Neutrophil (primary cell): ENCODE data around the gene XPR1.
"Not testable (repeated sequence)": the region's sequence is repeated elsewhere in the genome, so short reads cannot be mapped to it uniquely, and the experiment has no call there.

Source experiments
- H3K27ac ChIP-seq: fragments of 200-600 bp; sonication (generic); 2 replicates; pipeline ENCODE4 v1.5.1; 2016; ENCODE audit warnings: mild to moderate bottlenecking, moderate library complexity
- H3K27me3 ChIP-seq: fragments of 200-600 bp; sonication (generic); 2 replicates; pipeline ENCODE4 v1.6.0; 2016; ENCODE audit warnings: mild to moderate bottlenecking
- H3K36me3 ChIP-seq: fragments of 200-600 bp; sonication (generic); 2 replicates; pipeline ENCODE4 v1.5.1; 2017
- H3K4me1 ChIP-seq, 2 experiments: fragments of 200-600 bp in 1 of 2; sonication (generic) in 1 of 2; 1 replicate in 1 of 2; 2 replicates in 1 of 2; pipeline versions ENCODE4 v1.5.1 to v1.6.1; 2013 to 2016; ENCODE audit warnings: low read depth in 1 of 2, low read length in 1 of 2, mild to moderate bottlenecking in 1 of 2, moderate library complexity in 1 of 2; ENCODE audit not compliant: control insufficient read depth in 1 of 2, insufficient read depth in 1 of 2
- H3K4me3 ChIP-seq, 2 experiments: fragments of 200-600 bp in 1 of 2; sonication (generic) in 1 of 2; 1 replicate in 1 of 2; 2 replicates in 1 of 2; pipeline ENCODE4 v1.5.1; 2013 to 2016; ENCODE audit warnings: low read depth in 1 of 2, low read length in 1 of 2, mild to moderate bottlenecking in 1 of 2, moderate library complexity in 1 of 2
- H3K9me3 ChIP-seq: fragments of 200-600 bp; sonication (generic); 2 replicates; pipeline ENCODE4 v1.5.1; 2016
- TF ChIP-seq, protein P1 (sequence below): fragments of 200-600 bp; sonication (generic); IDR thresholded peaks from 2 replicates; pipeline ENCODE4 v1.5.1; 2016; ENCODE audit warnings: antibody characterized with exemption

The XPR1 gene

DNA sequence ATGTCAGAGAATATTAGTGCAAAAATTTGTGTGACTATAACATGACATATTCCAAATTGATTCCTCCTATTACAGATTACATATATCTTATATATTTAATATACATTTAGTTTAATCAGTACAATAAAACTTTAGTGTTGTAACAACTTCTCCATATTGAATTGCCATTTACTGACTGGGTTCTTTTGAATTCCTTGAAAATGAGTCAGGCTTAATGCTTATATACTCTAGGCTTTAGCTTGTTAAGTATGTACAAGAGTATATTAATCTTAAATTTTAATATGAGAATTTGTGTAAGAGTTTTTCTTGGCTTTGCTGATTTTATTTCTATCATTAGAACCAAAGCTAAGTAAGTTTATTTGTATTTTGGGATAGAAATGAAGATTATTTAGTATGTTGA, 40.3 kb downstream of the XPR1 start:
- H3K4me3 ChIP-seq, result no peak overlapping the region
- TF ChIP-seq, protein P1, sequence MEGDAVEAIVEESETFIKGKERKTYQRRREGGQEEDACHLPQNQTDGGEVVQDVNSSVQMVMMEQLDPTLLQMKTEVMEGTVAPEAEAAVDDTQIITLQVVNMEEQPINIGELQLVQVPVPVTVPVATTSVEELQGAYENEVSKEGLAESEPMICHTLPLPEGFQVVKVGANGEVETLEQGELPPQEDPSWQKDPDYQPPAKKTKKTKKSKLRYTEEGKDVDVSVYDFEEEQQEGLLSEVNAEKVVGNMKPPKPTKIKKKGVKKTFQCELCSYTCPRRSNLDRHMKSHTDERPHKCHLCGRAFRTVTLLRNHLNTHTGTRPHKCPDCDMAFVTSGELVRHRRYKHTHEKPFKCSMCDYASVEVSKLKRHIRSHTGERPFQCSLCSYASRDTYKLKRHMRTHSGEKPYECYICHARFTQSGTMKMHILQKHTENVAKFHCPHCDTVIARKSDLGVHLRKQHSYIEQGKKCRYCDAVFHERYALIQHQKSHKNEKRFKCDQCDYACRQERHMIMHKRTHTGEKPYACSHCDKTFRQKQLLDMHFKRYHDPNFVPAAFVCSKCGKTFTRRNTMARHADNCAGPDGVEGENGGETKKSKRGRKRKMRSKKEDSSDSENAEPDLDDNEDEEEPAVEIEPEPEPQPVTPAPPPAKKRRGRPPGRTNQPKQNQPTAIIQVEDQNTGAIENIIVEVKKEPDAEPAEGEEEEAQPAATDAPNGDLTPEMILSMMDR, result no peak
- no peaks in the 10 kb centered on the region for H3K36me3 ChIP-seq
- H3K27me3 ChIP-seq, result no peaks in the 10 kb centered on the region
- no peak overlapping the region for H3K27ac ChIP-seq
- H3K4me1 ChIP-seq, result no peaks in the 10 kb centered on the region
- peaks cover 6% of the 10 kb centered on the region for H3K9me3 ChIP-seq

DNA sequence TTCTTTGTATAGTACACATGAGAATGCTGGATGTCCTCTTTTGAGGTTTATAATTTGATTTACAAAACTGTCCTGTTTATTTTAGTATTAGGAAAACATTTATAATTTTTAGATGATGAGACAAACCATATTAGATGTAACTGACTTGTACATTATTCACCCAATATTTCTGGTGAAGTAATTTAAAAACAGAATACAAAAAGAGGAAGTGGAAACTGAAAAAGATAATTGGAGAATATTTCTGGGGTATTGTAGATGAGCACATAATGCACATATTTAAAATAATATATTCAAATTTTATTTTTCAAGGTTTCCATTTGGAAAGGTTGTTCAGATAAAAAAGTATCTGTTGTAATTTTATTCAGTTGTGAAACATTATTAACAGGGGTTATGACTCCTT, 40.7 kb downstream of the XPR1 start:
- no peaks in the 10 kb centered on the region for H3K4me1 ChIP-seq
- no peak overlapping the region for H3K27ac ChIP-seq
- H3K9me3 ChIP-seq, result peaks cover 6% of the 10 kb centered on the region
- no peaks in the 10 kb centered on the region for H3K27me3 ChIP-seq
- TF ChIP-seq, protein P1, result no peak
- no peak overlapping the region for H3K4me3 ChIP-seq
- H3K36me3 ChIP-seq, result no peaks in the 10 kb centered on the region

DNA sequence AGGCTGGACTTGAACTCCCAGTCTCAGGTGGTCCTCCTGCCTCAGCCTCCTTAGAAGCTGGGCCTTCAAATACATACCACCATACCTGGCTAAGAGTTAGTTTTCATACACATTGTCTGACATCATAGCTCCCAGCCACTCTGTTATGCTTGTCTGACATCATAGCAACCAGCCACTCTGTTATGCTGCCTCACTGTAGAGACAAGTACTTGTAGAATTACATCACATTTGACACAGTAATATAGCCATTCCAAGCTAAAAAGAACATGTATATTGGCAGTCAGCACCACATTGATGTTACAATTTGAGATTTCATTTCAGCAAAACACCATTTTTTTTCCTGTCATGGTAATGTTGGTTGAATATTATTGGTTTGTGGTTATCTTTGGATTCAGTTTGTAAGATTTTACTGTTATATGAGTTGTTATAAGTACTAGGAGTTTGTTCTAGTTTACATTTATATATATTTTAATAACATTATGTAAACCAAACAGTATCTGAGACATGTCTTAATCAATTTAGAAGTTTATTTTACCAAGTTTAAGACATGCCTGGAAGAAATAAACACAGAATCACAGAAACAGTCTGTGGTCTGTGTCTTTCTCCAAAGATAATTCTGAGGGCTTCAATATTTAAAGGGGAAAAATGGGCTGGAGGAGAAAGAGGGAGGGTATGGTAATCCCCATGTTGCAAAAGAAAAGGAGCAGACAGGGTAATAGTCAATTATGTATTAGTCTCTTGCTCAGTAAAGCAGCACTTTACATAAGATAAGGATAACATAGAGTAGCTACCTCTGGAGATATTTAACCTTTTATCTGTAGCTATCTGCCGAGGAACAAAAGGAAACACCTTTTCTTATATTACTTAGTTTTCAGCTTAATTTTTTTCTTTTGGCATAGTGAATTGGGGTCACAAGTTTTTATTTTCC, 43.0 kb downstream of the XPR1 start:
- H3K36me3 ChIP-seq, result no peaks in the 10 kb centered on the region
- no peak overlapping the region for H3K27ac ChIP-seq
- TF ChIP-seq, protein P1, result no peak
- peaks cover 6% of the 10 kb centered on the region for H3K9me3 ChIP-seq
- no peaks in the 10 kb centered on the region for H3K27me3 ChIP-seq
- no peaks in the 10 kb centered on the region for H3K4me1 ChIP-seq
- no peak overlapping the region for H3K4me3 ChIP-seq

DNA sequence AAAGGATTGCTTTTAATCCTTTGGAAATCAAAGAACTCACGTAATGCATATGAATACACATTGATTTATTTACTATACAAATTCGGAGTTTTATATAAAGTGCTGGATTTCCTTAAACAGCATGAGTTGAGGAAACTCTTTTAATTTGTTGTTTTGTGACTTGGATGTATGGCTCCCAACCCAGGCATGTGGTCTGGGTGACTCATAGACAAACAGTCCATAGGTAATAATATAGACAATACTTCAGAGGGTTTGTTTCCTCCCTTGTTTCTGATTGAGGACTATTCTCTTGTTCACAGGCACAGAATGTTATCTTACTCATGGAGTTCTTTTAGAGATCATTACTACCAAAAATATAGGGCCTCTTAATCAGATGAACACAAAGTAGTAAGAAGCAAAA, 43.8 kb downstream of the XPR1 start:
- no peaks in the 10 kb centered on the region for H3K36me3 ChIP-seq
- peaks cover 3% of the 10 kb centered on the region for H3K9me3 ChIP-seq
- TF ChIP-seq, protein P1, result no peak
- no peaks in the 10 kb centered on the region for H3K27me3 ChIP-seq
- no peak overlapping the region for H3K27ac ChIP-seq
- no peak overlapping the region for H3K4me3 ChIP-seq
- no peaks in the 10 kb centered on the region for H3K4me1 ChIP-seq

DNA sequence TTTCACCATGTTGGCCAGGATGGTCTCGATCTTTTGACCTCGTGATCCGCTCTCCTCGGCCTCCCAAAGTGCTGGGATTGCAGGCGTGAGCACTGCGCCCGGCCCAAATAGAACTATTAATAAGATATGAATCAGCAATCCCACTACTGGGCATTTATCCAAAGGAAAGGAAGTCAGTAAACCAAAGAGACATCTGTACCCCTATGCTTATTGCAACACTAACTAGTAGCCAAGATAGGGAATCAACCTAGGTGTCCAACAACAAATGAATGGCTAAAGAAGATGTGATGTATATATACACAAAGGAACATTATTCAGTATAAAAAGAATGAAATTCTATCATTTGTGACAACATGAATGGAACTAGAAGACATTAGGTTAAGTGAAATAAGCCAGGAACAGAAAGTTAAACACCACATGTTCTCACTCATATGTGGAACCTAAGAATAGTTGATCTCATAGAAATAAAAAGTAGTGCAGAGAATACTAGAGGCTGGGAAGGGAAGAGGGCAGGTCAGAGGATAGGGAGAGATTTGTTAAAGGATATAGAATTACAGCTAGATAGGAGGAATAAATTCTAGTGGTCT, 48.8 kb downstream of the XPR1 start:
- H3K27me3 ChIP-seq, result no peaks in the 10 kb centered on the region
- H3K4me1 ChIP-seq, result no peaks in the 10 kb centered on the region
- no peak overlapping the region for H3K4me3 ChIP-seq
- no peak overlapping the region for H3K27ac ChIP-seq
- no peaks in the 10 kb centered on the region for H3K9me3 ChIP-seq
- no peaks in the 10 kb centered on the region for H3K36me3 ChIP-seq
- TF ChIP-seq, protein P1, result no peak

DNA sequence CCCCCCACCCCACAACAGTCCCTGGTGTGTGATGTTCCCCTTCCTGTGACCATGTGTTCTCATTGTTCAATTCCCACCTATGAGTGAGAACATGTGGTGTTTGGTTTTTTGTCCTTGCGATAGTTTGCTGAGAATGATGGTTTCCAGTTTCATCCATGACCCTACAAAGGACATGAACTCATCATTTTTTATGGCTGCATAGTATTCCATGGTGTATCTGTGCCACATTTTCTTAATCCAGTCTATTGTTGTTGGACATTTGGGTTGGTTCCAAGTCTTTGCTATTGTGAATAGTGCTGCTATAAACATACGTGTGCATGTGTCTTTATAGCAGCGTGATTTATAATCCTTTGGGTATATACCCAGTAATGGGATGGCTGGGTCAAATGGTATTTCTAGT, 51.3 kb downstream of the XPR1 start:
- not testable (repeated sequence) for H3K9me3 ChIP-seq, H3K36me3 ChIP-seq, H3K27me3 ChIP-seq, H3K4me1 ChIP-seq, H3K4me3 ChIP-seq, H3K27ac ChIP-seq
